ENCODE data around the gene FNBP1.
"Not testable (repeated sequence)": the region's sequence is repeated elsewhere in the genome, so short reads cannot be mapped to it uniquely, and the experiment has no call there.

FNBP1 gene

DNA sequence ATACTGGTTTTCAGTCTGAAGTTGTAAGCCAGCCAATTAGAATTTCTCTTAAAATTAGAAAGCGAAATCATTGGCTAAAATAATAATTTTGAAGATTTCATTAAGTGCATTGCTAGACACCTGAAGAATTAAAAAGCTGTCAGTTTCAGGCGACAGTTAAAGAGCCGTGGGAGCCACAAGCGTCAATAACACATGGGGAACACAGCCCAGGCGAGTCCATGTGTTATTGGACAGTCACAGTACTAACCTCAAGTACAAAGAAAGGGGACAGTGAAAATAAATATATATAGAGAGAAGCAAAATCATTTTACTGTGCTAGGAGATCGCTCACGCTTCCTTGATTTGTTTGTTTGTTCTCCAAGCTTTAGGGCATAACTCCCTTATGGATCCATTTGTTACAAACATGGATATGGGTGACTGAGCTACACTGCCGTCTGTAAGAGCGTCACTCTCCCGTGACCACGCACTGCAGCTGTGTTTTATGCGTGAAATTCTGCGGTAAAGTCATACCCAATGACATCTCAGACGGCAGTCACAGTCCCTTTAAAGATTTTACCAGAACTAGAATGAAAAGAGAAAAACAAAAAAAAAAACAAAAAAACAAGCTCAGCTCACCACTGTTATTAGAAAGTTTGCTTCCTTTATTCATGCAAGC lies 124.6 kb downstream of the FNBP1 start:
- DNase-seq (ENCODE audit: low read depth), result no peak

- no peak for DNase-seq (ENCODE audit: low read depth)
Measured at GRCh38 chr9:129916707-129917106, 126.3 kb downstream of the FNBP1 start.

GRCh38 chr9:129914051-129914450 lies 128.9 kb downstream of the FNBP1 start:
- no peak for DNase-seq (ENCODE audit: low read depth)

DNA sequence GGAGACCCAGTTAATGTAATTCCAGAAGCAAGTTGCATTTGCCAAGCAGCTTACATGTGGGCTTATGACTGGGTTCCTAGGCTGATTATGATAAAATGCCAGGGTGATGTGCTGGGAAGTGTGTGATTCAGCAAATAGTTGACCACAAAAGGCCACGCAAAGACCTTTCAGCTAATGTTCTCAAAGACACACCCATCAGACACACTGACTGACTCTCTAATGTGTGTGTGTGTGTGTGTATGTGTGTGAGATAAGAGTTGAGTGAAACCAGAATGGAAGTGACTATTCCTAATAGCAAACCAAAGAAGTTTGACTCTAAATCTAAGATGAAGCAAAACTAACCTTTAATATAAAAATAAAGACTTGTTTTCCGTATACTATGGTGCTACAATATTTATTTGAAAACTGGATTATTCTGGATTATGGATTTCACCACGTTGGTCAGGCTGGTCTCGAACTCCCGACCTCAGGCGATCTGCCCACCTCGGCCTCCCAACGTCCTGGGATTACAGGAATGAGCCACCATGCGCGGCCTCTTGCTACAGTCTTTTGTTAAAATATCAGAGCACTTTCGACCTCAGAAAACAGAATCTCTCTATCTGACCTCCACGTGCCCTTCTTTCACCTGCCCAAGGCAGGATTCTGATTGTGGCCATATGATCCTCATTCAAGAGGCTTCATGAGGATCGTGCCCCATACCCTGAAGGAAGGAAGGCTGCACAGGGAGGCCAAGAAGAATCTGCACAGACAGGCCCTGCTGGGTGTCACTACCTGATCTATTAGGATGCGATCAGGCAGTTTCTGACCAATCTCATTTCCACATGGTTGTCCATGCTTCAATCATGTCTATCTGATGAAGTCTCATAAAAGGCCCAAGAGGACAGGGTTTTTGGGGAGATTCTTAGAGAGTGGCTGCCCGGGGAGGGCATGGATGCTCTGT lies 132.1 kb downstream of the FNBP1 start:
- DNase-seq (ENCODE audit: low read depth), result peak; percentile 100

GRCh38 chr9:129909851-129910250 lies 133.1 kb downstream of the FNBP1 start:
- no peak for DNase-seq (ENCODE audit: low read depth)

DNA sequence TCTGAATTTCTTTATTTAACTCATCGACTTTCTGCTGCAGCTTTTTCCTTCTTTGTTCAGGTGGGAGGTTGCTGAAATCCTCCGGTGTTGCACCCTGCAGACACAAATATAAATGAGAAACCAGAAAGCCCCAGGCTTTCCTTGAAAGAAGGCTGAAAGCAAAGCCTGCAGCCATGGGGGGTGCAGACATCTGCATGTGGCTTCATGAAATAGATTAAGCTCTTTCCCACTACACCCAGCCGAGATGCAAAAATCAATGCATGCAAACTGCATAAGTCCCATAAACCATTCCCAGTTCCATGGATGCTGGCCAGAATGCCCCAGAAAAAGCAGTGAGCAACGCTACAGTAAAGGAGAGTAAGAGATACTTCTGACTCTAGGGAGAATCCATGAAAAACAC lies 134.1 kb downstream of the FNBP1 start:
- DNase-seq (ENCODE audit: low read depth), result no peak

DNA sequence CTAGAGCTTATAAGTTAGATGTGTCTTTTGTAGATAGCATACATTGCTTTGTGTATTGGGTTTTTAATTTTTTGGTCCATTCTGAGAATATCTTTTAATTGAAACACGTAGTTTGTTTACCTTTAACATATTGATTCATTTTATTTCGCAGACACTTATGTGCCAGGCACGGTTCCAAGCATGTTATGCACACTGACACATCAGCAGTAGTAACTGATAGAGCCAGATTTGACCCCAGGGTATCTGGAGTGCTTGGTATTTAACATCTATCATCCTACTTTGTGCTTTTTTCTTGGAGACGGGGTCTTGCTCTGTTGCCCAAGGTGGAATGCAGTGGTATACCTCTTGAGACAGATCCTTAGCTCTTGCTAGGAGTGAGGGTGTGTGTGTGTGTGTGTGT lies 135.8 kb downstream of the FNBP1 start:
- DNase-seq (ENCODE audit: low read depth), result no peak

DNA sequence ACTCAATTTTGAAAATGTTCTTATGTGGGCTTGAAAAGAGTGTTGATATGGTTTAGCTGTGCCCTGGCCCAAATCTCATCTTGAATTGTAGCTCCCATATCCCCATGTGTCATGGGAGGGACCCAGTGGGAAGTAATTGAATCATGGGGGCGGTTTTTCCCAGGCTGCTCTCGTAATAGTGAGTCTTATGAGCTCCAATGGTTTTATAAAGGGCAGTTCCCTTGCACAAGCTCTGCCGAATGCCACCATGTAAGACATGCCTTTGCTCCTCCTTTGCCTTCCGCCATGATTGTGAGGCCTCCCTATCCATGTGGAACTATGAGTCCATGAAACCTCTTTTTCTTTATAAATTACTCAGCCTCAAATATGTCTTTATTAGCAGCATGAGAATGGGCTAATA lies 136.7 kb downstream of the FNBP1 start:
- DNase-seq (ENCODE audit: low read depth), result no peak

DNA sequence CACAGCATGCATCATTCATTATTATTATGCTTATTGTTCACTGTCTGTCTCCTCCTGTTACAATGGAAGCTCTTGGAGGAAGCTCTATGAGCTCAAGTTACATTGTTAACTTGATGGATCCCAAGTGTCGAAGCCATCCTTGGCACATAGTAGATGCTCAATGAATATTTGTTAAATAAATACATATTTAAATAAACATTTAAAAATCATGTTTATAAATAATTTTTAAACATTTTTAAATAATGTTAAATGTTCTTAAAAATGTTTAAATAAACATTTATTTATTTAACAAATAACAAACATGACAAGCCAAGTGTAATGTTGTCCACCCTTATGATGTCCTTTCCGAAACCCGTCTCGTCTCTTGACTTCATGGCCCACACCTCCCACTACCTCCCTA lies 138.3 kb downstream of the FNBP1 start:
- no peak for DNase-seq (ENCODE audit: low read depth)

- DNase-seq (ENCODE audit: low read depth), result no peak
Measured at GRCh38 chr9:129902740-129903134, 140.3 kb downstream of the FNBP1 start.

- DNase-seq (ENCODE audit: low read depth), result no peak
Measured at GRCh38 chr9:129901993-129902739, 140.8 kb downstream of the FNBP1 start.

GRCh38 chr9:129900263-129901027 lies 142.5 kb downstream of the FNBP1 start:
- DNase-seq (ENCODE audit: low read depth), result no peak

DNA sequence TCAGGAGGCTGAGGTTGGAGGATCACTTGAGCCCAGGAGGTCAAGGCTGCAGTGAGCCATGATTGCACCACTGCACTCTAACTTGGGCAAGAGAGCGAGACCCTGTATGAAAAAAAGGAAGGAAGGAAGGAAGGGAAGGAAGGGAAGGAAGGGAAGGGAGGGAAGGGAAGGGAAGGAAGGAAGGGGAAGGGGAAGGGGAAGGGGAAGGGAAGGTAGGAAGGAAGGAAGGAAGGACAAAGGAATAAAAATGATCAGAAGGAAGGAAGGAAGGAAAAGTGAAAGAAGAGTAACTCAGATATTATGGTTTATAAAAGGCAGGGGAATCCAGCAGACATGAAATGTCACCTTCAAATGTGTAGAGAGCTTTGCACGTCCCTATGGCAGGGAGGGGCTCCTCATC lies 143.4 kb downstream of the FNBP1 start:
- no peak for DNase-seq (ENCODE audit: low read depth)

DNA sequence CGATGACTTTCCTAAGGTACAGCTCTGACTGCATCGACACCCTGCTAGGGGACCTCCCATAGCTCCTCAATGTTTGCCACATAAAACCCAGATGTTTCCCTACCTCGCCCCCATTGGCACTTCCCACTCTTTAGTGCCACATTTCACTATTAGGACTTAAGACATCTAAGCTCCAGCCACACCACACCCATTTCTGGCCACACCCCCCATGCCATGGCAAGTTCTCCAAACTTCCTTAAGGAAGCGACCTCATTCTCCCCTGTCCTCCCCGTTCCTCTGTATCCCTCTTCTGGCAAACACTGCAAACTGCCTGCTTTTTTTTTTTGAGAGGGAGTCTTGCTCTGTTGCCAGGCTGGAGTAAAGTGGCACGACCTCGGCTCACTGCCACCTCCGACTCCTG lies 144.8 kb downstream of the FNBP1 start:
- no peak for DNase-seq (ENCODE audit: low read depth)

DNA sequence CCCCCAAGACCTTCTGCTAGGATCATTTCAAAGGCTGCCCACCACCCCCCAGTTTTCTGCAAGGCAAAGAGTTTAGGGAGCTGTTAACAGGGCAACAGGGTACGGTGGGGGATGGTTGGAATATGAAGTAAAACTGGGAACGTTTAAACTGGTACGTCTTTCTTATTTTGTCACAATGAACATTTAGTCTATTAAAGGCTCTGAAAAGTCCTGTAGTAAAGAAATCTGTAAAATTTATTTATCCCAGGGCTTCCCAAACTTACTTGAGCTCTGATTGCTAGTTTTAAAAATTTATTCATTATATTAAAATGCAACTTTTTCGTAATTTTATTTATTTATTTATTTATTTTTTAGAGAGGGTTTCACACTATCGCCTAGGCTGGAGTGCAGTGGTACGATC lies 145.7 kb downstream of the FNBP1 start:
- no peak for DNase-seq (ENCODE audit: low read depth)

GRCh38 chr9:129895376-129896268 lies 147.4 kb downstream of the FNBP1 start:
- no peak for DNase-seq (ENCODE audit: low read depth)

DNA sequence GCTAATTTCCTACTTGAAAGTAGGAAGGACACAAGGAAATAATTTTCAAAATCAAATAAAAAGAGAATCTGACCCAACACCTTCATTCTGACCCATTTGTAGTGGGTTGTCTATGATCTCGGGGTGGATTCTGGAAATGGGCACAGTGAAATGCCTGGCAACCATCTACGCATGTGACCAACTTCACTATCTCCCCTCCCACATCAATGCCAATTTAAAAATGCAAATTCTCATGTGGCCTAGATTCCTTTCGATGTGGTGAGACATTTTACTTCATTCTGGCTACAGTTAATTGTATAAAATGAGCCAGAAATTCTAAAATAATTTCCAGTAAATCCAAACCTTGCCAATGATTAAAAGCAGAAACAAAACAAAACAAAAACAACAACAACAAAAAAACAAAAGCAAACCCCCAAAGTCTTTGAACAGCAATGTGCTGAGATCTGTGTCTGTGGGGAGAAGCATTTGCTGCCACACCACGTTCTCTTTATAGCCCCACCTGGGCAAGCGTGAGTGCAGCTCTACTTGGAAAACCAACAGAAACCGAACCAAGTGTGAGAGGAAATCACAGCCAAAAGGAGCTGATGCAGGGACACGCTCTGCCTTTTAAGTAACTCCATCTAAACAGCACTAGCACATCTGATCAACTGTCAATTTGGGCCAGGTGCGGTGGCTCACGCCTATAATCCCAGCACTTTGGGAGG lies 148.7 kb downstream of the FNBP1 start:
- DNase-seq (ENCODE audit: low read depth), result no peak

DNA sequence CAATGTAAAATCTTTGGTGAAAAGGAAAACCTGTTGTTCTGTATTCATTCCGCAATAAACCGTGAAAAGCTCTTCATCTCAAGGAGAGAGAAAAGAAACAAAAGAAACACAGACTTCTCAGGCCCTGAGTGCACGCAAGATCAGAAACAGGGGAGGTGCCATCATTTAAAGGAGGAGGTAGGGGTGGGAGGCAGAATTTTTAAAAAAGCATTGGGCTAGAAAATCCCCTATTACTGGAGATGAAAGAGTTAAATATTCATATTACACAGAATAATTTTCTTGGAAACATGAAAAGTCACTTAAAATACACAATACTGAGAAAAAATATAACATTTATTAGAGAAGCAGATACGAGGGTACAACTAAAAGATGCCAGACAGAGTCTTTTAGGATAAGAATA lies 151.4 kb downstream of the FNBP1 start:
- DNase-seq (ENCODE audit: low read depth), result no peak

DNA sequence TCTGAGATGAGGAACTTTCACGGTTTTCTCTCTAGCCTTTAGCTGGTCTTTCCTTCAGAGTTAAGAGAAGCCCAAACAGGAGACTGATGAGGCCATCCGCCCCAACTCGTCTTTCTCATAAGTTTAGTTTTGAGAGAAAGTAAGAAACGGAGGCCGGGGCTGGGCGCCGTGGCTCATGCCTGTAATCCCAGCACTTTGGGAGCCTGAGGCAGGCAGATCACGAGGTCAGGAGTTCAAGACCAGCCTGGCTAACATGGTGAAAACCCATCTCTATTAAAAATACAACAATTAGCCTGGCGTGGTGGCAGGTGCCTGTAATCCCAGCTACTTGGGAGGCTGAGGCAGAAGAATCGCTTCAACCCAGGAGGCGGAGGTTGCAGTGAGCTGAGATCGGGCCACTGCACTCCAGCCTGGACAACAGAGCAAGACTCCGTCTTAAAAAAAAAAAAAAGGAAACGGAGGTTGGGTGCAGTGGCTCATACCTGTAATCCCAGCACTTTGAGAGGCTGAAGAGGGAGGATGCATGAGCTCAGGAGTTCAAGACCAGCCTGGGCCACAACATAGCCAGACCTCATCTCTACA lies 152.2 kb downstream of the FNBP1 start:
- not testable (repeated sequence) for DNase-seq (ENCODE audit: low read depth)

Data from non-pigmented ciliary epithelial cell (primary cell).